ENCODE results near the gene GLIS1.

GRCh38 chr1:53722025-53722424, 16.9 kb downstream of the GLIS1 start:
- TF ChIP-seq CTCF (IDR thresholded peaks at IDR 0.05; ENCODE audit: extremely low read depth in 1 of 2, insufficient read depth in 1 of 2, low read depth in 1 of 2, low read length in 2 of 2): no peak
- no peak for TF ChIP-seq POLR2A (IDR thresholded peaks at IDR 0.05; ENCODE audit: low read depth, low read length)
- no peak for TF ChIP-seq EZH2 (IDR thresholded peaks at IDR 0.05; ENCODE audit: borderline replicate concordance, low read depth, low read length, severe bottlenecking)
- TF ChIP-seq FOS (IDR thresholded peaks at IDR 0.05; ENCODE audit: borderline replicate concordance, insufficient read depth, low read length): no peak
- no peak for TF ChIP-seq GATA2 (IDR thresholded peaks at IDR 0.05; ENCODE audit: insufficient read depth, insufficient read length, low read depth, low read length)
- no peak for TF ChIP-seq JUN (IDR thresholded peaks at IDR 0.05; ENCODE audit: borderline replicate concordance, insufficient read depth, insufficient read length, low read depth)
- TF ChIP-seq POLR2AphosphoS5 (IDR thresholded peaks at IDR 0.05; ENCODE audit: insufficient read depth, low read depth, low read length): no peak
